ENCODE data around the gene SPDYC. TPM values are rescaled to one million over a fixed set of nuclear protein-coding genes. Genes with fewer than 3 reads are reported as not detected.

SPDYC gene
- total and polyA plus RNA-seq, 2 of the 13 experiments (the other 11 are each of a cell fraction or from before 2014, with no cell fraction given) = 0.15 to 0.33 TPM

- 0 out of 2 replicates have a peak, but pooled peaks have one; percentile 33 for TF ChIP-seq JUND (CRISPR knock-in tag; IDR thresholded peaks at IDR 0.05)
- TF ChIP-seq TGIF2 (CRISPR knock-in tag; IDR thresholded peaks at IDR 0.05) = peak; percentile 80
- no peak for TF ChIP-seq ZNF678 (CRISPR knock-in tag; IDR thresholded peaks at IDR 0.05)
- peak; percentile 95 for TF ChIP-seq GABPA (IDR thresholded peaks at IDR 0.05; ENCODE audit: low read depth, low read length)
- peak; percentile 97 for TF ChIP-seq GABPA (CRISPR knock-in tag; IDR thresholded peaks at IDR 0.05; ENCODE audit: low read depth)
- peak; percentile 76; the same call in 1 of the 2 replicates for TF ChIP-seq KAT7 (CRISPR knock-in tag; IDR thresholded peaks at IDR 0.05; ENCODE audit: borderline replicate concordance)
- no peak for TF ChIP-seq SRSF9 (IDR thresholded peaks at IDR 0.05; ENCODE audit: borderline replicate concordance, insufficient read depth, low read depth, low read length, poor library complexity, severe bottlenecking)
- TF ChIP-seq TEAD2 (CRISPR knock-in tag; IDR thresholded peaks at IDR 0.05) = no peak
- TF ChIP-seq, protein P1, sequence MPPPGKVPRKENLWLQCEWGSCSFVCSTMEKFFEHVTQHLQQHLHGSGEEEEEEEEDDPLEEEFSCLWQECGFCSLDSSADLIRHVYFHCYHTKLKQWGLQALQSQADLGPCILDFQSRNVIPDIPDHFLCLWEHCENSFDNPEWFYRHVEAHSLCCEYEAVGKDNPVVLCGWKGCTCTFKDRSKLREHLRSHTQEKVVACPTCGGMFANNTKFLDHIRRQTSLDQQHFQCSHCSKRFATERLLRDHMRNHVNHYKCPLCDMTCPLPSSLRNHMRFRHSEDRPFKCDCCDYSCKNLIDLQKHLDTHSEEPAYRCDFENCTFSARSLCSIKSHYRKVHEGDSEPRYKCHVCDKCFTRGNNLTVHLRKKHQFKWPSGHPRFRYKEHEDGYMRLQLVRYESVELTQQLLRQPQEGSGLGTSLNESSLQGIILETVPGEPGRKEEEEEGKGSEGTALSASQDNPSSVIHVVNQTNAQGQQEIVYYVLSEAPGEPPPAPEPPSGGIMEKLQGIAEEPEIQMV (CRISPR knock-in tag; IDR thresholded peaks at IDR 0.05; ENCODE audit: low read depth) = peak; percentile 53; the same call in 1 of the 2 replicates
- TF ChIP-seq PPARG (CRISPR knock-in tag; conservative IDR thresholded peaks at IDR 0.05) = no peak
- TF ChIP-seq ATF7-NPFF (CRISPR knock-in tag; IDR thresholded peaks at IDR 0.05; ENCODE audit: low read depth) = peak; percentile 43; the same call in 1 of the 2 replicates
- no peak; the same call in 1 of the 2 replicates for TF ChIP-seq HIVEP1 (CRISPR knock-in tag; IDR thresholded peaks at IDR 0.05)
- TF ChIP-seq CHD4 (IDR thresholded peaks at IDR 0.05; ENCODE audit: borderline replicate concordance, low read length) = no peak
- TF ChIP-seq SMARCC2 (IDR thresholded peaks at IDR 0.05) = no peak
- TF ChIP-seq ZSCAN22 (CRISPR knock-in tag; IDR thresholded peaks at IDR 0.05) = no peak
- TF ChIP-seq, protein P2, sequence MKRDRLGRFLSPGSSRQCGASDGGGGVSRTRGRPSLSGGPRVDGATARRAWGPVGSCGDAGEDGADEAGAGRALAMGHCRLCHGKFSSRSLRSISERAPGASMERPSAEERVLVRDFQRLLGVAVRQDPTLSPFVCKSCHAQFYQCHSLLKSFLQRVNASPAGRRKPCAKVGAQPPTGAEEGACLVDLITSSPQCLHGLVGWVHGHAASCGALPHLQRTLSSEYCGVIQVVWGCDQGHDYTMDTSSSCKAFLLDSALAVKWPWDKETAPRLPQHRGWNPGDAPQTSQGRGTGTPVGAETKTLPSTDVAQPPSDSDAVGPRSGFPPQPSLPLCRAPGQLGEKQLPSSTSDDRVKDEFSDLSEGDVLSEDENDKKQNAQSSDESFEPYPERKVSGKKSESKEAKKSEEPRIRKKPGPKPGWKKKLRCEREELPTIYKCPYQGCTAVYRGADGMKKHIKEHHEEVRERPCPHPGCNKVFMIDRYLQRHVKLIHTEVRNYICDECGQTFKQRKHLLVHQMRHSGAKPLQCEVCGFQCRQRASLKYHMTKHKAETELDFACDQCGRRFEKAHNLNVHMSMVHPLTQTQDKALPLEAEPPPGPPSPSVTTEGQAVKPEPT (CRISPR knock-in tag; IDR thresholded peaks at IDR 0.05; ENCODE audit: low read depth) = no peak; the same call in 1 of the 2 replicates
- peak; percentile 66 for TF ChIP-seq ZNF607 (CRISPR knock-in tag; IDR thresholded peaks at IDR 0.05; ENCODE audit: borderline replicate concordance)
- TF ChIP-seq NR2F2 (IDR thresholded peaks at IDR 0.05; ENCODE audit: borderline replicate concordance, low read depth) = peak; percentile 53; the same call in 1 of the 2 replicates
- TF ChIP-seq MTERF4 (CRISPR knock-in tag; IDR thresholded peaks at IDR 0.05) = no peak; the same call in 1 of the 2 replicates
- no peak for TF ChIP-seq ZNF460 (CRISPR knock-in tag; IDR thresholded peaks at IDR 0.05; ENCODE audit: borderline replicate concordance)
- 0 out of 2 replicates have a peak, but pooled peaks have one; percentile 62 for TF ChIP-seq PAWR (CRISPR knock-in tag; IDR thresholded peaks at IDR 0.05; ENCODE audit: borderline replicate concordance)
- peak; percentile 87 for TF ChIP-seq ZNF333 (CRISPR knock-in tag; IDR thresholded peaks at IDR 0.05; ENCODE audit: borderline replicate concordance)
- TF ChIP-seq SOX6 (IDR thresholded peaks at IDR 0.05) = no peak
- TF ChIP-seq SOX6 (CRISPR knock-in tag; IDR thresholded peaks at IDR 0.05) = no peak
These were observed 35.6 kb upstream of the SPDYC start, which contains the start of gene SYVN1 (continued) for GRCh38 chr11:65134240-65134951.

Data from HepG2 (cell line).